ENCODE data around the gene PTMA. TPM values are rescaled to one million over a fixed set of nuclear protein-coding genes. Genes with fewer than 3 reads are reported as not detected.

The PTMA gene
- total and polyA plus RNA-seq, 7 donors: 124 to 347 (median 210) TPM

GRCh38 chr2:231668981-231669380 is 39.3 kb upstream of the PTMA start:
- Histone ChIP-seq H3K36me3 (ENCODE audit: insufficient read depth in 1 of 2, low read depth in 1 of 2) (no peaks in the 10 kb centered on the region), H3K4me1 (peaks cover 29% of the 10 kb centered on the region), H3K4me3 (no peak overlapping the region), H3K9me3 (no peaks in the 10 kb centered on the region), H3K27ac (peak overlapping the region; percentile 97), H3K27me3 (ENCODE audit: insufficient read depth in 3 of 3, low read length in 2 of 3) (no peaks in the 10 kb centered on the region)
- TF ChIP-seq, protein P1, sequence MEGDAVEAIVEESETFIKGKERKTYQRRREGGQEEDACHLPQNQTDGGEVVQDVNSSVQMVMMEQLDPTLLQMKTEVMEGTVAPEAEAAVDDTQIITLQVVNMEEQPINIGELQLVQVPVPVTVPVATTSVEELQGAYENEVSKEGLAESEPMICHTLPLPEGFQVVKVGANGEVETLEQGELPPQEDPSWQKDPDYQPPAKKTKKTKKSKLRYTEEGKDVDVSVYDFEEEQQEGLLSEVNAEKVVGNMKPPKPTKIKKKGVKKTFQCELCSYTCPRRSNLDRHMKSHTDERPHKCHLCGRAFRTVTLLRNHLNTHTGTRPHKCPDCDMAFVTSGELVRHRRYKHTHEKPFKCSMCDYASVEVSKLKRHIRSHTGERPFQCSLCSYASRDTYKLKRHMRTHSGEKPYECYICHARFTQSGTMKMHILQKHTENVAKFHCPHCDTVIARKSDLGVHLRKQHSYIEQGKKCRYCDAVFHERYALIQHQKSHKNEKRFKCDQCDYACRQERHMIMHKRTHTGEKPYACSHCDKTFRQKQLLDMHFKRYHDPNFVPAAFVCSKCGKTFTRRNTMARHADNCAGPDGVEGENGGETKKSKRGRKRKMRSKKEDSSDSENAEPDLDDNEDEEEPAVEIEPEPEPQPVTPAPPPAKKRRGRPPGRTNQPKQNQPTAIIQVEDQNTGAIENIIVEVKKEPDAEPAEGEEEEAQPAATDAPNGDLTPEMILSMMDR (IDR thresholded peaks at IDR 0.05): no peak
- DNase-seq (no peak), ATAC-seq (no peak)
- 97 to 98% (median 97%) methylated on average over 2 of the region's 2 CpGs for WGBS, 3 donors
- intact Hi-C loops (cut with DNase I): no loop called here

GRCh38 chr2:231671270-231672050 is 36.9 kb upstream of the PTMA start:
- Histone ChIP-seq H3K27me3 (ENCODE audit: insufficient read depth in 3 of 3, low read length in 2 of 3) (no peaks in the 10 kb centered on the region), H3K4me3 (no peak overlapping the region), H3K36me3 (ENCODE audit: insufficient read depth in 1 of 2, low read depth in 1 of 2) (no peaks in the 10 kb centered on the region), H3K27ac (peak overlapping the region; percentile 50), H3K4me1 (peaks cover 22% of the 10 kb centered on the region), H3K9me3 (no peaks in the 10 kb centered on the region)
- ATAC-seq: no peak
- DNase-seq: no peak
- intact Hi-C loops (cut with DNase I): loop anchor here in 1 of 2 donors (2.0 kb wide), 1 partner anchor 23 kb away; no protein-coding TSS in a partner anchor
- TF ChIP-seq, protein P1 (IDR thresholded peaks at IDR 0.05): no peak
- WGBS, 3 donors: 57 to 63% (median 61%) methylated on average over 14 to 17 of the region's 17 CpGs

- Histone ChIP-seq H3K27ac (peak overlapping the region; percentile 80), H3K27me3 (ENCODE audit: insufficient read depth in 3 of 3, low read length in 2 of 3) (no peaks in the 10 kb centered on the region), H3K36me3 (ENCODE audit: insufficient read depth in 1 of 2, low read depth in 1 of 2) (no peaks in the 10 kb centered on the region), H3K4me1 (peaks cover 15% of the 10 kb centered on the region), H3K9me3 (no peaks in the 10 kb centered on the region), H3K4me3 (peak overlapping the region; percentile 36)
- WGBS, 3 donors: 42 to 45% (median 42%) methylated on average over 20 of the region's 20 CpGs
- ATAC-seq (peak in 1 of 4 donors; percentile 13), DNase-seq (no peak)
- TF ChIP-seq, protein P1 (IDR thresholded peaks at IDR 0.05): no peak
- intact Hi-C loops (cut with DNase I): loop anchor here (1.0 to 2.0 kb wide), 2 partner anchors 24 to 60 kb away; no protein-coding TSS in a partner anchor
These were observed 35.5 kb upstream of the PTMA start for GRCh38 chr2:231672617-231673347.

DNA sequence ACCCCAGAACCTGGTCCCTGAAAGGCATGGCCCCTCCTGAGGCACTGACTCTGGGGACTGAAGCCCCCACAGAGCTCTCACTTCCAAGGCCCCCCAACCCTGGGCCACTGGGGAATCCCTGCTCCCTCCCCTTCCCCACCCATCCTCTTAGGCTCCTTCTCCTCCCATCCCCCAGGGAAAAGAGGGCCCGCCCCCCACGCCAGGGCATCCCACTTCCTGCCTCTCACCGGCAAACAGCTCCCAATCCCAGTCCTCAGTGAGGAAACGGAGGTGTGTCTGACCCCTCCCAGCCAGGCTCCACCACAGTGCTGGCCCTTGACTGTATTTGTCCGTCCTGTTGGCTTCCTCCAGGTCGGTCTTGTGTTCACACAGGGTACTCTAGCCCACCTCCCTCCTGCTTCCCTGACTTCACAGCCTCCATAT is 35.0 kb upstream of the PTMA start:
- Histone ChIP-seq H3K4me1 (peaks cover 15% of the 10 kb centered on the region), H3K27me3 (ENCODE audit: insufficient read depth in 3 of 3, low read length in 2 of 3) (no peaks in the 10 kb centered on the region), H3K27ac (peak overlapping the region; percentile 80), H3K9me3 (no peaks in the 10 kb centered on the region), H3K36me3 (ENCODE audit: insufficient read depth in 1 of 2, low read depth in 1 of 2) (no peaks in the 10 kb centered on the region), H3K4me3 (peak overlapping the region; percentile 36)
- TF ChIP-seq, protein P1 (IDR thresholded peaks at IDR 0.05): no peak
- ATAC-seq (peak in 1 of 4 donors; percentile 8), DNase-seq (peak in 1 of 2 donors; percentile 78)
- intact Hi-C loops (cut with DNase I): loop anchor here (1.0 to 2.0 kb wide), 2 partner anchors 25 to 61 kb away; no protein-coding TSS in a partner anchor
- WGBS, 3 donors: 44 to 56% (median 50%) methylated on average over 5 to 6 of the region's 6 CpGs

Measured in psoas muscle (tissue), 8 donors.